ENCODE results near the gene PCNA. TPM values are rescaled to one million over a fixed set of nuclear protein-coding genes. Genes with fewer than 3 reads are reported as not detected.
A peak's percentile ranks its signal among the peaks of the same experiment; 100 is the strongest.

Gene PCNA
- total and polyA plus RNA-seq, 10 of the 15 experiments (the other 5 are each of a cell fraction or from before 2014, with no cell fraction given): 389 to 694 (median 540) TPM

GRCh38 chr20:5069141-5069806 is 50.5 kb downstream of the PCNA start:
- Histone ChIP-seq H3K27ac (ENCODE audit: control insufficient read depth, insufficient read depth) (no peak overlapping the region), H3K4me2 (ENCODE audit: control insufficient read depth, insufficient read depth) (no peak overlapping the region), H3K4me3 (no peak overlapping the region), H3K79me2 (ENCODE audit: control insufficient read depth, insufficient read depth, low read length) (no peaks in the 10 kb centered on the region), H3K4me1 (ENCODE audit: control insufficient read depth, insufficient read depth, low read length) (peaks cover 11% of the 10 kb centered on the region), H3K36me3 (ENCODE audit: control insufficient read depth in 2 of 2, insufficient read depth in 2 of 2, low read length in 1 of 2) (no peaks in the 10 kb centered on the region), H3K27me3 (replicated peaks in 1 of 2; ENCODE audit: control insufficient read depth in 2 of 2, insufficient read depth in 2 of 2, low read length in 1 of 2) (no peaks in the 10 kb centered on the region; a peak in 1 of 4 replicates), H3K9ac (ENCODE audit: control insufficient read depth, insufficient read depth, low read length) (no peak overlapping the region), H4K20me1 (ENCODE audit: control insufficient read depth, insufficient read depth) (no peaks in the 10 kb centered on the region), H2AFZ (ENCODE audit: control insufficient read depth, low read depth, low read length) (no peak overlapping the region), H3K9me3 (replicated peaks; ENCODE audit: control insufficient read depth, insufficient read depth, low read length) (no peaks in the 10 kb centered on the region; the same call in 2 of the 3 replicates)
- in situ Hi-C loops (cut with MboI) (no loop called here), intact Hi-C loops (cut with micrococcal nuclease; ENCODE audit: unreplicated experiment) (no loop called here)
- DNase-seq (ENCODE audit: low read depth, low spot score) (no peak), FAIRE-seq (peak; percentile 13), ATAC-seq (no peak)
- ChIA-PET CTCF (interaction anchor here (0.7 to 1.9 kb wide), 4 partner anchors 9 to 34 kb away, joined by 3 to 16 read pairs (median 5); no protein-coding TSS in a partner anchor), RAD21 (ENCODE audit: unreplicated experiment) (interaction anchor here (0.8 to 2.3 kb wide), 4 partner anchors 9 to 32 kb away, joined by 4 to 8 read pairs (median 5); no protein-coding TSS in a partner anchor), POLR2A (interaction anchor here (0.9 to 1.9 kb wide), 5 partner anchors 10 to 30 kb away, joined by 3 to 13 read pairs (median 5); no protein-coding TSS in a partner anchor), SMC1A (ENCODE audit: uncharacterized antibody, unreplicated experiment) (interaction anchor here (1.0 to 7.9 kb wide), 6 partner anchors 10 to 32 kb away, joined by 3 to 65 read pairs (median 6); no protein-coding TSS in a partner anchor)
- TF ChIP-seq MLLT1 (IDR thresholded peaks at IDR 0.05) (peak; percentile 67), BHLHE40 (IDR thresholded peaks at IDR 0.05; ENCODE audit: borderline replicate concordance in 1 of 2, low read depth in 2 of 2, low read length in 1 of 2) (peak in 1 of 2 experiments; percentile 17; a peak in 1 of 4 replicates), PKNOX1 (IDR thresholded peaks at IDR 0.05) (peak; percentile 86), MTA2 (IDR thresholded peaks at IDR 0.05; ENCODE audit: low read depth) (no peak), PBX3 (IDR thresholded peaks at IDR 0.05; ENCODE audit: insufficient replicate concordance, low read depth, low read length) (peak; percentile 58), IKZF2 (IDR thresholded peaks at IDR 0.05) (0 out of 4 replicates have a peak, but pooled peaks have one; percentile 22 to 27), ASH2L (IDR thresholded peaks at IDR 0.05; ENCODE audit: borderline replicate concordance, low read depth) (no peak), RUNX3 (IDR thresholded peaks at IDR 0.05; ENCODE audit: low read length) (peak; percentile 31; the same call in 1 of the 2 replicates)
- BruUV-seq (replicated peaks): no TSS peak
- 62% methylated on average over 8 of the region's 8 CpGs for WGBS (ENCODE audit: insufficient coverage, insufficient replicate concordance, low lambda C conversion rate, missing lambda C conversion rate)
